CD14-positive monocyte (primary cell): ENCODE measurements around the gene CHD2. TPM values are rescaled to one million over a fixed set of nuclear protein-coding genes. Genes with fewer than 3 reads are reported as not detected.

Source experiments
- DNase-seq, 3 donors: peaks; one replicate each; pipeline ENCODE4 v3.0.0-alpha.2; 2011 to 2022
- H2AFZ ChIP-seq: 2 replicates; pipeline ENCODE4 v1.6.0; 2012; ENCODE audit warnings: mild to moderate bottlenecking, low read depth, low read length, inconsistent platforms; ENCODE audit not compliant: insufficient read depth, poor library complexity, severe bottlenecking
- H3K27ac ChIP-seq, 2 donors: 1 replicate in 1 of 2; 2 replicates in 1 of 2; pipeline ENCODE4 v1.5.1; 2012 to 2013; ENCODE audit warnings: low read length in 2 of 2, control low read depth in 1 of 2, inconsistent platforms in 1 of 2, low read depth in 1 of 2, mild to moderate bottlenecking in 1 of 2
- H3K27me3 ChIP-seq, 2 donors: one replicate each; pipeline versions ENCODE4 v1.6.0 to v1.6.1; 2011 to 2013; ENCODE audit warnings: low read length in 2 of 2; ENCODE audit not compliant: control insufficient read depth in 2 of 2, insufficient read depth in 2 of 2
- H3K36me3 ChIP-seq, 2 donors: replicated peaks in 1 of 2; 1 replicate in 1 of 2; 2 replicates in 1 of 2; pipeline versions ENCODE4 v1.5.1 to v1.6.1; 2012 to 2013; ENCODE audit warnings: low read length in 2 of 2, control low read depth in 1 of 2, inconsistent platforms in 1 of 2, mild to moderate bottlenecking in 1 of 2; ENCODE audit not compliant: insufficient read depth in 2 of 2, control insufficient read depth in 1 of 2
- H3K4me1 ChIP-seq, 2 donors: 1 replicate in 1 of 2; 2 replicates in 1 of 2; pipeline versions ENCODE4 v1.5.1 to v1.6.1; 2012 to 2013; ENCODE audit warnings: low read length in 2 of 2, control low read depth in 1 of 2, inconsistent platforms in 1 of 2, mild to moderate bottlenecking in 1 of 2, moderate library complexity in 1 of 2; ENCODE audit not compliant: insufficient read depth in 2 of 2, control insufficient read depth in 1 of 2
- H3K4me2 ChIP-seq: replicated peaks from 2 replicates; pipeline ENCODE3; 2012; ENCODE audit warnings: low read length, moderate library complexity, mild to moderate bottlenecking; ENCODE audit not compliant: poor library complexity, severe bottlenecking; ENCODE audit errors: extremely low read depth
- H3K4me3 ChIP-seq, 3 experiments: fragments of 200-600 bp in 1 of 3; sonication (generic) in 1 of 3; replicated peaks in 1 of 3; 1 replicate in 2 of 3; 2 replicates in 1 of 3; pipeline ENCODE4 v1.5.1; 2011 to 2013; ENCODE audit warnings: low read length in 3 of 3, mild to moderate bottlenecking in 3 of 3, control low read depth in 2 of 3, low read depth in 2 of 3, inconsistent platforms in 1 of 3, moderate library complexity in 1 of 3
- H3K79me2 ChIP-seq: 2 replicates; pipeline ENCODE4 v1.6.0; 2012; ENCODE audit warnings: mild to moderate bottlenecking, control low read depth, inconsistent platforms, low read length, moderate library complexity; ENCODE audit not compliant: insufficient read depth
- H3K9ac ChIP-seq: 2 replicates; pipeline ENCODE4 v1.6.0; 2017; ENCODE audit warnings: low read length, mild to moderate bottlenecking; ENCODE audit not compliant: insufficient read depth, poor library complexity, severe bottlenecking
- H3K9me3 ChIP-seq, 2 donors: replicated peaks in 1 of 2; 1 replicate in 1 of 2; 2 replicates in 1 of 2; pipeline versions ENCODE4 v1.5.1 to v1.6.1; 2012 to 2013; ENCODE audit warnings: low read length in 2 of 2, control low read depth in 1 of 2; ENCODE audit not compliant: control insufficient read depth in 1 of 2, insufficient read depth in 1 of 2
- H4K20me1 ChIP-seq: 2 replicates; pipeline ENCODE4 v1.6.0; 2012; ENCODE audit warnings: mild to moderate bottlenecking, low read length, control low read depth, moderate library complexity; ENCODE audit not compliant: insufficient read depth
- H3K27ac Mint-ChIP-seq, 7 donors: one replicate each; pipeline ENCODE4 v1.8.0; 2020; ENCODE audit warnings: mild to moderate bottlenecking in 7 of 7, mixed read lengths in 7 of 7, moderate library complexity in 6 of 7, inconsistent platforms in 2 of 7
- H3K27me3 Mint-ChIP-seq, 3 donors: one replicate each; pipeline ENCODE4 v1.8.0; 2021 to 2022; ENCODE audit warnings: low read depth in 3 of 3, mild to moderate bottlenecking in 3 of 3, mixed read lengths in 3 of 3, moderate library complexity in 3 of 3, inconsistent platforms in 1 of 3
- H3K36me3 Mint-ChIP-seq, 2 donors: one replicate each; pipeline ENCODE4 v1.8.0; 2020; ENCODE audit warnings: mixed read lengths in 2 of 2, inconsistent platforms in 1 of 2, mild to moderate bottlenecking in 1 of 2
- H3K4me1 Mint-ChIP-seq: one replicate; pipeline ENCODE4 v1.8.0; 2020; ENCODE audit warnings: mild to moderate bottlenecking, mixed read lengths
- H3K4me3 Mint-ChIP-seq, 2 donors: one replicate each; pipeline ENCODE4 v1.8.0; 2020; ENCODE audit warnings: mild to moderate bottlenecking in 2 of 2, mixed read lengths in 2 of 2, moderate library complexity in 1 of 2
- H3K9me3 Mint-ChIP-seq, 7 donors: one replicate each; pipeline ENCODE4 v1.8.0; 2020 to 2022; ENCODE audit warnings: mixed read lengths in 7 of 7, mild to moderate bottlenecking in 6 of 7, moderate library complexity in 6 of 7, inconsistent platforms in 2 of 7
- CTCF ChIP-seq: fragments of 200-600 bp; IDR thresholded peaks from one replicate; pipeline ENCODE4 v1.8.0; 2022; ENCODE audit warnings: antibody characterized with exemption, mild to moderate bottlenecking
- WGBS: methylation state at CpG from one replicate; pipeline ENCODE4 v1.1.5; 2013; ENCODE audit warnings: missing lambda C conversion rate; ENCODE audit not compliant: insufficient coverage; 5-methylcytosine and 5-hydroxymethylcytosine counted together
- intact Hi-C, 2 donors: fragments of 100-400 bp; cut with micrococcal nuclease; formaldehyde crosslinking; loops; one replicate each; pipeline versions ENCODE4 v1.15.0 to v1.15.1; 2023
- polyA plus RNA-seq, 3 donors: library from polyadenylated mRNA; depleted of rRNA in 1 of 3; unstranded in 2 of 3; stranded (reverse) in 1 of 3; fragments of 300-500 nt in 2 of 3; fragments of >200 nt in 1 of 3; fragmentation: Illumina TruSeq in 2 of 3; gene quantifications; 1 replicate in 2 of 3; 2 replicates in 1 of 3; pipeline ENCODE4 v1.2.3, GENCODE V29; 2012 to 2021

Gene CHD2
- polyA plus RNA-seq, 3 donors = 9.6 to 61.2 (median 11.4) TPM

DNA sequence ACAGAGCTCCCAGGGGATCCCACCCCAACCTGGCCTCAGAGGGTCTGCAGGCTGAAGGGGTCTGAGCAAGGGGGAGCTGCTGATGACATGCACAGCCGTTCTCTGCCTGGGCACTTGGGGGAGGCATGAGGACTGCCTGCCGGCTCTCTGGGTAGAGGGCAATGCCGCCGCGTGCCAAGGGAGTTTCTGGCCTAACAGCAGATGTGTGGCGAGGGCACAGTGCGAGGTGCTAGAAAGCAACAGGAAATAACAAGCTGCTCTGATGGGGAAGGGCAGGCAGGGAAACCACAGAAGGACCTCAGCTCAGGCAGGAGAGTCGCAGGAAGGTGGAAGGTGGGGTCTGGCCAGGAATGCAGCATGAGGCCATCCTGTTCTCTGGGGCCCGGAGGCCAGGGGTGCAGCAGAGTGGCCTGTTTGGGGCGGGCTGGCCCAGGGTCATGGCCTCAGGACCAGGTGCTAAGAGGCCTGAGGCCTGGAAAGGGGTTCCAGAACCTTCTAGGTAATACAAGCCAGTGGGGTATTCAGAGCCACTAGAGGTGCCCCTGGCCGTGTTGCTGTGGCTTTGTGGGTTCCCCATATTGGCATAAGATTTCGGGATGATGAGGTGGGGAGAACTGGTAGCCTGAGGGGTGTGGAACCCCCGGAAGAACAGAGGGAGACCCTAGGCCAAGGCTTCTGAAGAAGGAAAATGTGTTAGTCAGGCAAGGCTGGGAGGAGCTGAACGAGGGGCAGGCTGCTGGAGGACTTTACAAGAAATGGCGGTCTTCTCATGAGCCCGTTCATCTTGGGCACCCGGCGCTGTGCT is 147.7 kb downstream of the CHD2 start:
- Histone ChIP-seq H2AFZ (peak overlapping the region; percentile 18), H3K4me2 (no peak overlapping the region), H4K20me1 (no peaks in the 10 kb centered on the region), H3K9ac (no peak overlapping the region), H3K4me1 (peaks cover 20 to 26% of the 10 kb centered on the region in 2 donors), H3K27ac (no peak overlapping the region), H3K9me3 (peaks cover 3% of the 10 kb centered on the region in 2 donors), H3K4me3 (no peak overlapping the region), H3K27me3 (peaks cover 0 to 4% of the 10 kb centered on the region in 2 donors), H3K79me2 (no peaks in the 10 kb centered on the region), H3K36me3 (no peaks in the 10 kb centered on the region)
- Mint-ChIP-seq H3K9me3 (peaks cover 3 to 13% (median 9%) of the 10 kb centered on the region in 7 donors), H3K4me3 (peak overlapping the region in 1 of 2 donors; percentile 62), H3K27ac (peak overlapping the region in 2 of 7 donors; percentile 26 to 64), H3K36me3 (peaks cover 6 to 11% of the 10 kb centered on the region in 2 donors), H3K4me1 (peaks cover 39% of the 10 kb centered on the region), H3K27me3 (peaks cover 4 to 17% (median 14%) of the 10 kb centered on the region in 3 donors)
- TF ChIP-seq CTCF = no peak
- intact Hi-C loops = no loop called here
- no peak for DNase-seq
- 23% methylated on average over 18 of the region's 18 CpGs for WGBS

DNA sequence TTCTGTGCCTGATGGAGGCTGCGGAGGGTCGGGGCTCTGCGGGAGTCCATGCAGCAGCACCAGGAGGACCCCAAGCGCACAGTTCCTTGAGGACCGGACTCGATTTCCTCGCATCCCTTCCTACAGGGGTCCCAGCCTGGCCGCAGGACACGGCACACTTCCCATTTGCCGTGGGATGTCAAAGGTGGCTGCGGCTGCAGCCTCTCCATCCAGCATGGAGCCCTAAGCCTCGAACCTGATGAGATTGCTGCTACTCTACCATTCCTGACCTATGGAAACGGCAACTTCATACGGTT is 148.2 kb downstream of the CHD2 start:
- peaks cover 20 to 26% of the 10 kb centered on the region in 2 donors for H3K4me1 ChIP-seq

More for the DNA sequence above, 148.2 kb downstream of the CHD2 start:
- peaks cover 6 to 11% of the 10 kb centered on the region in 2 donors for H3K36me3 Mint-ChIP-seq
- Histone ChIP-seq H3K4me3 (no peak overlapping the region), H3K36me3 (no peaks in the 10 kb centered on the region), H4K20me1 (no peaks in the 10 kb centered on the region), H3K9me3 (peaks cover 3% of the 10 kb centered on the region in 2 donors), H3K79me2 (no peaks in the 10 kb centered on the region), H3K9ac (no peak overlapping the region), H2AFZ (peak overlapping the region; percentile 41), H3K27ac (no peak overlapping the region), H3K27me3 (peaks cover 0 to 4% of the 10 kb centered on the region in 2 donors), H3K4me2 (no peak overlapping the region)
- TF ChIP-seq CTCF = no peak
- H3K27ac Mint-ChIP-seq = peak overlapping the region in 1 of 7 donors; percentile 10
- peaks cover 33% of the 10 kb centered on the region for H3K4me1 Mint-ChIP-seq
- H3K4me3 Mint-ChIP-seq = peak overlapping the region in 1 of 2 donors; percentile 80
- H3K9me3 Mint-ChIP-seq = peaks cover 3 to 13% (median 9%) of the 10 kb centered on the region in 7 donors
- WGBS = 67% methylated on average over 12 of the region's 14 CpGs
- DNase-seq = no peak
- peaks cover 4 to 17% (median 14%) of the 10 kb centered on the region in 3 donors for H3K27me3 Mint-ChIP-seq
- intact Hi-C loops = no loop called here
